Motor neuron (in vitro differentiated cells): ENCODE data around the gene ABCC4. TPM values are rescaled to one million over a fixed set of nuclear protein-coding genes. Genes with fewer than 3 reads are reported as not detected.
A peak's percentile ranks its signal among the peaks of the same experiment; 100 is the strongest.

Source experiments
- ATAC-seq, 8 experiments: fragments of 200-7000 bp; cut with Tn5 transposase; replicated peaks in 6 of 8; 2 replicates each; pipeline ENCODE4 v1.8.0; 2021; ENCODE audit warnings: mild to moderate bottlenecking in 8 of 8, moderate library complexity in 8 of 8
- H3K27ac ChIP-seq, 2 donors: fragments of 250-450 bp; sonication (Bioruptor Pico); 2 replicates each; pipeline ENCODE4 v1.9.0; 2021; ENCODE audit warnings: antibody characterized with exemption in 2 of 2, mild to moderate bottlenecking in 2 of 2, moderate library complexity in 1 of 2
- H3K4me1 ChIP-seq, 2 donors: fragments of 250-450 bp; sonication (Bioruptor Pico); replicated peaks in 1 of 2; 2 replicates each; pipeline ENCODE4 v1.6.1; 2021; ENCODE audit warnings: antibody characterized with exemption in 2 of 2, mild to moderate bottlenecking in 2 of 2, moderate library complexity in 1 of 2
- H3K4me3 ChIP-seq, 5 donors: fragments of 250-450 bp; sonication (Bioruptor Pico); 2 replicates each; pipeline ENCODE4 v1.9.0; 2021; ENCODE audit warnings: antibody characterized with exemption in 5 of 5, mild to moderate bottlenecking in 5 of 5, moderate library complexity in 4 of 5
- WGBS, 10 experiments: fragments of 450-650 bp; shearing (Covaris generic); methylation state at CpG; one replicate each; pipeline ENCODE4 v1.0.0; 2022; 5-methylcytosine and 5-hydroxymethylcytosine counted together
- in situ Hi-C, 9 experiments: fragments of 400-800 bp; cut with MboI; loops; one replicate each; pipeline ENCODE4 v1.15.0; 2021; ENCODE audit warnings: low sequenced_read_pairs in 9 of 9, low pct_unique_long_range_greater_than_20kb in 2 of 9; ENCODE audit not compliant: unreplicated experiment in 9 of 9
- total RNA-seq, 8 experiments: library from RNA; unstranded; fragments of 300-600 nt; gene quantifications; 2 replicates each; pipeline versions ENCODE4 v1.2.3 to v1.2.4, GENCODE V29; 2022

ABCC4 gene
- total RNA-seq, 8 experiments from 2014 or later = 2.5 to 13.0 (median 8.0) TPM

DNA sequence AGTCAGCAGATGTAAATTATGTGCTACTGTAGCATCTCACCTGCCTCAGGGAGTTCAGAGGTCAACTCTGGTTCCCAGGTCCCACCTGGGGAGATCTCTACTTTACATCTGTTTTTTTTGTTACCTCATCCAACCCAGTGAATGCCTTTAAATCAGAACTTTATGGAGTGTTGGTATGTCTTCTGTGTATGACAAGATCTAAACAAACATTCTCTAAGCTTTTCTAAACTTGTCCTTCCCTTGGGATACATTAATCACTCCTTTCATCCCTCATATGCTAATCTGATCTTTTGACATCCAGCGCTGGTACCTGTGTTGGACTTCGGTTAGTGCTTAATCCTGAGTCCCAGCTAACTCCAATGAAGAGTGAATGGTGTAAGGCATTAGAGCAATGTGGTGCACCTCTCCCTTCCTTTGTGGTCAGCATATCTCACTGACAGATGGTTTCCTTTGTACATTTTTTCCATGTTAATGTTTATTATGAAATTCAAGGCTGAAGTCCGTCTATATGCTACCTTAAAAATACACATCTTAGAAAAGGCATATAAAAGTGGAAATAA, 213.4 kb downstream of the ABCC4 start:
- in situ Hi-C loops = no loop called here

DNA sequence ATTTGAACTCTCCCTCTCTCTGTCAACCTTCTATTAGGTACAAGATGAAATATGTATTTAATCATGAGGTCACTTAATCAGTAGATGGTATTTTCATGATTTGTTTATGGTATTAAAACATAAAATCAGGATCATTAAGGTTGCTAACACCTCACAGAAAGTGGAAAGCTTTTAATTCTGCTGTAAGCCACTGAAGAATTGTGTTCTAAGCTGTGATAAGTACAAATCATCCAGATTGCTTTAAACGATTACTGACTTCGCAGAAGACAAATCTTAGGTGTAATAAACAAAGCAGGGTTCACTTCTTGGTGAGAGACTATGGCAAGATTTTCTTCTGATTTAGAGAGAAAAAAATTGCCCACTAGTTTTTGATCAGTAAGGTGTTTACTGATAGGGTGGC, 214.5 kb downstream of the ABCC4 start:
- in situ Hi-C loops = no loop called here
- Histone ChIP-seq H3K27ac (no peak overlapping the region), H3K4me1 (peaks cover 0 to 5% of the 10 kb centered on the region in 2 donors), H3K4me3 (no peak overlapping the region)
- WGBS, 10 experiments = 47 to 100% (median 85%) methylated on average over 2 of the region's 2 CpGs; no CpG with 5 or more reads in 3 of the 10 experiments
- peak in 2 of 8 experiments; percentile 55 to 68 for ATAC-seq

More for the DNA sequence above, 213.4 kb downstream of the ABCC4 start:
- WGBS, 10 experiments = 56 to 100% (median 88%) methylated on average over 1 to 3 of the region's 3 CpGs
- Histone ChIP-seq H3K4me3 (no peak overlapping the region), H3K27ac (no peak overlapping the region), H3K4me1 (peaks cover 0 to 5% of the 10 kb centered on the region in 2 donors)
- no peak for ATAC-seq

- peak in 1 of 8 experiments; percentile 77 for ATAC-seq
Observed at GRCh38 chr13:95083758-95084157, 217.5 kb downstream of the ABCC4 start.

DNA sequence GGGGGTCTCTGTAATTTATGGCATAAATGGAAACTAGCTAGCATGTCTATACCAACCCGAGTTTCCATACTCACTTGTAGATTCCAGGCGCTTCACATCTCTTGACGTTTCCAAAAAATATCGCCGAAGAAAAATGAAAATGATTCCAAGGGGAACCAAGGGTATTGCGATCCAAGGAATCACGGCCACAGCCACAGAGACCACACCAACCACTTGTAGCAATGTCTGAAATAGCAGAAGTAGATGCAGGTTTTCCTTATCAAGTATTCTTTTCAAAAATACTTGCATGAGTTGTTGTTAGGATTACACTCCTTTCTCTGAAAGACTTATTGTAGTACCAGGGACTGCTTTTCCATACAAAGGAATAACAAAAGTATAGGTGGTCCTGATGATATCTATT, 218.2 kb downstream of the ABCC4 start:
- no peak for ATAC-seq
- peaks cover 0 to 5% of the 10 kb centered on the region in 2 donors for H3K4me1 ChIP-seq
- H3K4me3 ChIP-seq = no peak overlapping the region
- 64 to 100% (median 93%) methylated on average over 1 to 7 of the region's 7 CpGs; no CpG with 5 or more reads in 2 of the 10 experiments for WGBS, 10 experiments
- no peak overlapping the region for H3K27ac ChIP-seq
- in situ Hi-C loops = no loop called here

More at GRCh38 chr13:95083758-95084157, 217.5 kb downstream of the ABCC4 start:
- Histone ChIP-seq H3K4me1 (peaks cover 0 to 5% of the 10 kb centered on the region in 2 donors), H3K27ac (no peak overlapping the region), H3K4me3 (no peak overlapping the region)
- 0 to 100% (median 64%) methylated on average over 1 to 3 of the region's 3 CpGs; no CpG with 5 or more reads in 3 of the 10 experiments for WGBS, 10 experiments
- in situ Hi-C loops = no loop called here

DNA sequence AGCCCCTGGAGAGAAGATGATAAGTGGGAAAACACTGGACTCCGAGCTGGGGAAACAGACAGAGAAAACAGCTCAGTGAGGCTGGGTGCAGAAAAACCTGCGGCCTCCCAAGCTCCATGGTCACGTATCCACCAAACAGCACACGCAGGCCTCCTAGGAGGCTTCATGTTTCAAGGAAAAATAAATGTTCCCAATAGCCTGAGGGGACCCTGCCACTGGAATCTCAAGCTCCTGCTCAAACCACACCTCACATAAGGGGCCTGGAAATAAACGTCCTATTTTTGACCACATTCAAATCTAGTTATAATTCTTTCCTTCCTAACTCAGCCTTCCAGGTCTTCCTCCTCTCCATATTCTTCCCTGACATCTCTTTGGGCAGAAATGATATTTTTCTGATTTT, 225.7 kb downstream of the ABCC4 start:
- Histone ChIP-seq H3K4me1 (peaks cover 0 to 3% of the 10 kb centered on the region in 2 donors), H3K27ac (no peak overlapping the region), H3K4me3 (no peak overlapping the region)
- ATAC-seq = no peak
- in situ Hi-C loops = no loop called here
- 0 to 100% (median 86%) methylated on average over 1 to 4 of the region's 5 CpGs; no CpG with 5 or more reads in 2 of the 10 experiments for WGBS, 10 experiments

DNA sequence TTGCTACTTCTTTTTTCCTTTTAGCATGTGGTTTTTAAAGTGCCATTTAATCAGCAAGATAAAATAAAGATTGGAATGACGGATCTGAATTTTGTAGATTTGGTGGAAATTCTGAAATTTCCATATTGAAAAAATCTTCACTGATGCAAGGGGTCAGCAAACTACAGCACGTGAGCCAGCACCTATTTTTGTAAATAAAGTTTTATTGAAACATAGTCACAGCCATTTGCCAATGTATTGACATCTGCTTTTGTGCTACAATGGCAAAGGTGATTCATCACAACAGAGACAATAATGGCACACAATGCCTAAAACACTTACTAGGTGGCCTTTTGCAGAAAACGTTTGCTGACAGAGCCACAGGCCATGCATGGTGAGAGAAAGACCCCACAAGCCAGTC, 226.4 kb downstream of the ABCC4 start:
- Histone ChIP-seq H3K4me3 (no peak overlapping the region), H3K27ac (no peak overlapping the region), H3K4me1 (peaks cover 0 to 3% of the 10 kb centered on the region in 2 donors)
- no peak for ATAC-seq
- in situ Hi-C loops = no loop called here
- whole genome bisulfite sequencing, 10 experiments = 14 to 100% (median 78%) methylated on average over 1 to 3 of the region's 3 CpGs

GRCh38 chr13:95073747-95074311, 227.4 kb downstream of the ABCC4 start:
- 17 to 100% (median 90%) methylated on average over 1 to 7 of the region's 7 CpGs; no CpG with 5 or more reads in 1 of the 10 experiments for WGBS, 10 experiments
- H3K4me3 ChIP-seq = no peak overlapping the region
- no peak overlapping the region for H3K27ac ChIP-seq
- peak in 7 of 8 experiments; percentile 16 to 94 (median 50) for ATAC-seq
- in situ Hi-C loops = no loop called here
- peaks cover 0 to 3% of the 10 kb centered on the region in 2 donors for H3K4me1 ChIP-seq

DNA sequence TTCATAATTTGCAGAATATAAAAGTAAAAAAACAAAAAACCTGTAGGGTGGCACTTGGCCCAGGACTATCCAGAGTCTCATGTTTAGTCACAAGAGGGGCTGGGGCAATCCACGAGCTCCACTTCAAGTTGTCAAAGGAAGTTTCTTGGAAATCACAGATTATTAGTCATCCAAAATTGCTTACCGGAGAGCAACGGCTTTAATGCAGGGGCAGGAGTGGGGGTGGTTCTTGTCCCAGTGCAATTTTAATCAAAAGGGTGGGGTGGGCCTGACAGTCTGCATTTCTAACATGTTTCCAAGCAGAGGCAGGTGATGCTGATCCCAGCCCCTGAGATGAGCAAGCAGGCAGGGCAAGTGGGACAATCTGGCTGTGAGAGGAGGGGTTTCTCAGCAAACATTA, 233.9 kb downstream of the ABCC4 start:
- peaks cover 0 to 4% of the 10 kb centered on the region in 2 donors for H3K4me1 ChIP-seq
- 5 to 100% (median 40%) methylated on average over 1 to 3 of the region's 3 CpGs; no CpG with 5 or more reads in 7 of the 10 experiments for WGBS, 10 experiments
- no peak overlapping the region for H3K27ac ChIP-seq
- ATAC-seq = peak in 2 of 8 experiments; percentile 43 to 50
- H3K4me3 ChIP-seq = no peak overlapping the region
- in situ Hi-C loops = no loop called here

DNA sequence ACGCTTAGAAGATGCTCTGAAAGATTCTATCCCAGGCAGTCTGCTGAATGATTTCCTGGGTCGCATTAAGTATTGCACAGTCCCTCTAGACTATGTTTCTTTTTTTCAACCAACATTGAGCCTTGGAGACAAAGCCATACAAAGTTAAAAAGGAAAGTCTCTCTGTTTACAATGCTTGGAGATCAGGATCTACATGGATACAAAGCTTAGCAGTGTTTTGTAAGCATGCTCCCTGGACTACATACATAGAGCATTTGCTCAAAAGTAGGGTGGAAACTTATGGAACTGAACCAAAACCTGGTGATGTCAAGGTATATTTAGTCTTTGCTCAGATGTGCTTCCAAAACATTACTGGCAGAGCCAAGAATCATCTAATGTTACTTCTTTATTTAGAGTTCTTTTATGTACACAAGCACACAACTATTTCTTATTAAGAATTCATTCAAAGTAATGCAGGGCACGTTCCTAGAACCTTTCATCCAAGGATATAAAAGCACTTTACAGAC, 241.2 kb downstream of the ABCC4 start:
- no peak overlapping the region for H3K4me3 ChIP-seq
- H3K27ac ChIP-seq = no peak overlapping the region
- WGBS, 10 experiments = 79 to 100% (median 100%) methylated on average over 1 to 3 of the region's 3 CpGs; no CpG with 5 or more reads in 1 of the 10 experiments
- in situ Hi-C loops = no loop called here
- ATAC-seq = peak in 4 of 8 experiments; percentile 4 to 94 (median 33)
- peaks cover 0 to 7% of the 10 kb centered on the region in 2 donors for H3K4me1 ChIP-seq

GRCh38 chr13:95059306-95059705, 241.9 kb downstream of the ABCC4 start:
- no peak for ATAC-seq
- Histone ChIP-seq H3K4me1 (peaks cover 0 to 7% of the 10 kb centered on the region in 2 donors), H3K4me3 (no peak overlapping the region), H3K27ac (no peak overlapping the region)
- 70 to 100% (median 79%) methylated on average over 1 to 8 of the region's 8 CpGs; no CpG with 5 or more reads in 2 of the 10 experiments for WGBS, 10 experiments
- in situ Hi-C loops = no loop called here

GRCh38 chr13:95058680-95059079, 242.6 kb downstream of the ABCC4 start:
- no peak for ATAC-seq
- Histone ChIP-seq H3K4me3 (no peak overlapping the region), H3K27ac (no peak overlapping the region), H3K4me1 (peaks cover 0 to 6% of the 10 kb centered on the region in 2 donors)
- WGBS, 10 experiments = 60 to 100% (median 89%) methylated on average over 1 to 7 of the region's 7 CpGs; no CpG with 5 or more reads in 1 of the 10 experiments
- in situ Hi-C loops = no loop called here

- Histone ChIP-seq H3K4me3 (no peak overlapping the region), H3K4me1 (peaks cover 0 to 4% of the 10 kb centered on the region in 2 donors), H3K27ac (no peak overlapping the region)
- no peak for ATAC-seq
- in situ Hi-C loops = no loop called here
- 0 to 100% (median 0%) methylated on average over 1 of the region's 1 CpG; no CpG with 5 or more reads in 1 of the 10 experiments for WGBS, 10 experiments
Observed at GRCh38 chr13:95056266-95056665, 245.0 kb downstream of the ABCC4 start.

- peak in 6 of 8 experiments; percentile 29 to 74 (median 66) for ATAC-seq
- WGBS, 10 experiments = 0 to 83% (median 57%) methylated on average over 1 to 3 of the region's 3 CpGs
- Histone ChIP-seq H3K27ac (no peak overlapping the region), H3K4me1 (peaks cover 0 to 5% of the 10 kb centered on the region in 2 donors), H3K4me3 (no peak overlapping the region)
- in situ Hi-C loops = no loop called here
Observed at GRCh38 chr13:95050800-95051615, 250.2 kb downstream of the ABCC4 start.
